ENCODE measurements around the gene OR10T2. TPM values are rescaled to one million over a fixed set of nuclear protein-coding genes. Genes with fewer than 3 reads are reported as not detected.
"Not testable (repeated sequence)": the region's sequence is repeated elsewhere in the genome, so short reads cannot be mapped to it uniquely, and the experiment has no call there.

The OR10T2 gene
- total RNA-seq, 1 experiment from 2014 or later = not detected

DNA sequence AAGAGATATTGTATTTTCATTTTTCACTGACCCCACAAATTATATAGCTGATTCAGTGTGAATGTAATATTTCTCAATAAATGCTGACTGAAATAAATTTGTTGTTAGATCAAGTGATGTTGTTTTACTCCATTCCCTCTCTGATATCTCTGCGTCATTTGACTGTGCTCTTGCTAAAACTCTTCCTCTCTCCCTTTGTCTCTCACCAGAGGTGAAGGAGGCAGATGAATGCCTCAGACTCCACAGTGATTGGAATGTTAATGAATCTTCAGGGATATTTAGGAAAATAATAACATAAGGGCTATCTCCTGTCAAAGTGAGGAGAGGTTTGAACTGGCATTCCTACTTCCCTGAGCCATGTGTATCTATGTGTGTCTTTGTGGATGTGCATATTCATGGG, 41.8 kb downstream of the OR10T2 start:
- DNase-seq (ENCODE audit: extremely low read depth, low read depth) = no peak

GRCh38 chr1:158356616-158357015, 42.6 kb downstream of the OR10T2 start:
- DNase-seq (ENCODE audit: extremely low read depth, low read depth) = no peak

- no peak for DNase-seq (ENCODE audit: extremely low read depth, low read depth)
These were observed 43.4 kb downstream of the OR10T2 start for GRCh38 chr1:158355773-158356285.

DNA sequence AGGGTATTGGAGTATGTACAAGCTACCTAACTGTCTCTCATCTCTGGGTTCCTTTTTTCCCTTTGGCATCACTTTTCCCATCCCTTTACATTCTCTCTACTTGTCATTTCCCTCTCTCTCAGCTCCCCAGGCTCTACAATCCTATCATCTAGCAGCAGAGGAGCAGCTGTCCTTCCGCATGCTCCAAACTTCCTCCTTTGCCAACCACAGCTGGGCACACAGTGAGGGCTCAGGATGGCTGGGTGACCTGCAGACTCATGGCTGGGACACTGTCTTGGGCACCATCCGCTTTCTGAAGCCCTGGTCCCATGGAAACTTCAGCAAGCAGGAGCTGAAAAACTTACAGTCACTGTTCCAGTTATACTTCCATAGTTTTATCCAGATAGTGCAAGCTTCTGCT, 45.0 kb downstream of the OR10T2 start:
- DNase-seq (ENCODE audit: extremely low read depth, low read depth) = no peak

DNA sequence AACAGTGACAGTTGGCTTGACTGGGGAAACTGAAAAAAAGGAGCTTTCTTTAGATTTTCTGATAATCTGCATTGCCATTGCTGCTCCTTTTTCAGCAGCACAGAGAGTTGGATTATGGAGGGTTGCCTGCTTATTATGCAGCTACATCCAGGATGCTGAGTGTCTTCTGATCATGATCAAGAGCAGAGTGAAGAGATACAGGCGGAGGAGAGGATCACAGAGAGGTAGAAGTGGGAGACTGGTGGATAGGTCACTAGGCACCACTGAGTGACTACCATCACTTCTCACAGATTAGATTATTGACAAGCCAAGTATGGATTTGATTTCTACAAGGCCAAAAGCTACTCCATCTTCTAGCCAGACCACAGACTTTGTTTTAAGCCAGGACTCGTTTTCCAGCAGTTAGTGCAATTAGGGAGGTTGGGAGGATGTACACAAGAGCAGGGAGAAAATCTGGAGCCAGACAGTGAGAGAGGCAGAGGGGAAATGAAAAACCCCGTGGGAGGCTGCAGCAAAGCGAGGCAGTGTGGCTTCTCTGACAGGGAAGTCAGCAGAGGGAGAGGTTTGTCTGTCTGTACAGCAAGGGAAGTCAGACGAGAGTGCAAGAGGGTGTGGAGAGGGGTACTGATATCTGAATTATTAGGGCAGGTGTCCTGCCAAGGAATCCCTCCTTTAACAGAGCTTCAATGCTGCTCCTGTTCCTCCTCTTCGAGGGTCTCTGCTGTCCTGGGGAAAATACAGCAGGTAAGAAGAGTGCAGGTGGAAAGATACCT, 45.8 kb downstream of the OR10T2 start, which contains the start of gene CD1E:
Gene CD1E, plus strand, starts transcription at position 592 of the 773 bp plus-strand sequence. Its CDS starts 95 bp downstream, at position 687.
- no peak for DNase-seq (ENCODE audit: extremely low read depth, low read depth)

DNA sequence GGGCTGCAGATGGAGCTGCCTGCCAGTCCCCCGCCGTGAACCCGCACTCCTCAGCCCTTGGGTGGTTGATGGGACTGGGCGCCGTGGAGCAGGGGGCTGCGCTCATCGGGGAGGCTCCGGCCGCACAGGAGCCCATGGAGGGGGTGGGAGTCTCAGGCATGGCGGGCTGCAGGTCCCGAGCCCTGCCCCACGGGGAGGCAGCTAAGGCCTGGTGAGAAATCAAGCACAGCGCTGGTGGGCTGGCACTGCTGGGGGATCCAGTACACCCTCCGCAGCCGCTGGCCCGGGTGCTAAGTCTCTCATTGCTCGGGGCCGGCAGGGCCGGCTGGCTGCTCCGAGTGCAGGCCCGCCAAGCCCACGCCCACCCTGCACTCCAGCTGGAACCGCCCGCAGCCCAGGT, 50.3 kb downstream of the OR10T2 start:
- not testable (repeated sequence) for DNase-seq (ENCODE audit: extremely low read depth, low read depth)

Other genes starting within 250 kb of the OR10T2 start
- gene CD1D, start 218.6 kb downstream of the OR10T2 start, total RNA-seq (2014; rRNA removed; shearing (Covaris generic)) = 0.07 TPM in 1 of 2 replicates, not detected in the other
- not detected in 2 replicates for gene CD1A, start 145.0 kb downstream of the OR10T2 start, total RNA-seq (2014; rRNA removed; shearing (Covaris generic))
- not detected in 2 replicates for gene CD1C, start 109.5 kb downstream of the OR10T2 start, total RNA-seq (2014; rRNA removed; shearing (Covaris generic))
- not detected in 2 replicates for gene CD1B, start 67.9 kb downstream of the OR10T2 start, total RNA-seq (2014; rRNA removed; shearing (Covaris generic))
- gene CD1E, start 45.6 kb downstream of the OR10T2 start, total RNA-seq (2014; rRNA removed; shearing (Covaris generic)) = not detected in 2 replicates
- not detected in 2 replicates for gene OR10K2, start 26.8 kb upstream of the OR10T2 start, total RNA-seq (2014; rRNA removed; shearing (Covaris generic))
- gene OR10K1, start 62.4 kb upstream of the OR10T2 start, total RNA-seq (2014; rRNA removed; shearing (Covaris generic)) = not detected in 2 replicates
- not detected in 2 replicates for gene OR10R2, start 72.8 kb upstream of the OR10T2 start, total RNA-seq (2014; rRNA removed; shearing (Covaris generic))
- not detected in 2 replicates for gene OR6Y1, start 154.9 kb upstream of the OR10T2 start, total RNA-seq (2014; rRNA removed; shearing (Covaris generic))
- gene OR6P1, start 171.1 kb upstream of the OR10T2 start, total RNA-seq (2014; rRNA removed; shearing (Covaris generic)) = not detected in 2 replicates
- not detected in 2 replicates for gene OR10X1, start 180.4 kb upstream of the OR10T2 start, total RNA-seq (2014; rRNA removed; shearing (Covaris generic))
- not detected in 2 replicates for gene OR10Z1, start 205.8 kb upstream of the OR10T2 start, total RNA-seq (2014; rRNA removed; shearing (Covaris generic))

All from NCI-H460 (cell line).